Measurements from ENCODE around the gene PRKACA. TPM values are rescaled to one million over a fixed set of nuclear protein-coding genes. Genes with fewer than 3 reads are reported as not detected.

Gene PRKACA
- total RNA-seq, 4 donors from 2014 or later, result 26.9 to 59.4 (median 41.3) TPM

GRCh38 chr19:14150770-14151661 lies 33.5 kb upstream of the PRKACA start:
- Histone ChIP-seq H3K4me3 (no peak overlapping the region), H3K27ac (peak overlapping the region in 1 of 4 donors; percentile 80), H3K36me3 (peaks cover 0 to 44% (median 0%) of the 10 kb centered on the region in 3 donors), H3K27me3 (no peaks in the 10 kb centered on the region), H3K9me3 (no peaks in the 10 kb centered on the region), H3K4me1 (peaks cover 0 to 44% (median 26%) of the 10 kb centered on the region in 4 donors)
- no peak for DNase-seq (ENCODE audit: low spot score in 2 of 2)
- 89 to 92% methylated on average over 16 to 38 of the region's 47 CpGs for WGBS, 2 donors
- TF ChIP-seq CTCF (IDR thresholded peaks at IDR 0.05) (no peak), POLR2A (IDR thresholded peaks at IDR 0.05) (no peak), EP300 (IDR thresholded peaks at IDR 0.05) (no peak)

- Histone ChIP-seq H3K36me3 (peaks cover 0 to 36% (median 0%) of the 10 kb centered on the region in 3 donors), H3K4me1 (peaks cover 0 to 44% (median 26%) of the 10 kb centered on the region in 4 donors), H3K27me3 (no peaks in the 10 kb centered on the region), H3K9me3 (no peaks in the 10 kb centered on the region), H3K27ac (peak overlapping the region; percentile 30 to 80 (median 64)), H3K4me3 (peak overlapping the region in 2 of 4 donors; percentile 1 to 39)
- WGBS, 2 donors, result 45 to 56% methylated on average over 10 of the region's 10 CpGs
- DNase-seq (ENCODE audit: low spot score in 2 of 2), result no peak
- TF ChIP-seq POLR2A (IDR thresholded peaks at IDR 0.05) (no peak), CTCF (IDR thresholded peaks at IDR 0.05) (no peak), EP300 (IDR thresholded peaks at IDR 0.05) (no peak)
Measured at GRCh38 chr19:14150041-14150769, 32.6 kb upstream of the PRKACA start.

GRCh38 chr19:14149509-14149994 lies 32.0 kb upstream of the PRKACA start:
- peak overlapping the region; percentile 30 to 80 (median 64) for H3K27ac ChIP-seq
- H3K4me3 ChIP-seq, result peak overlapping the region in 3 of 4 donors; percentile 1 to 39 (median 22)
- H3K4me1 ChIP-seq, result peaks cover 0 to 44% (median 26%) of the 10 kb centered on the region in 4 donors
- no peaks in the 10 kb centered on the region for H3K27me3 ChIP-seq
- no peaks in the 10 kb centered on the region for H3K9me3 ChIP-seq
- WGBS, 2 donors, result 3 to 4% methylated on average over 21 of the region's 21 CpGs
- peak; percentile 31 to 59 for DNase-seq (ENCODE audit: low spot score in 2 of 2)
- peaks cover 0 to 29% (median 0%) of the 10 kb centered on the region in 3 donors for H3K36me3 ChIP-seq
- TF ChIP-seq CTCF (IDR thresholded peaks at IDR 0.05) (no peak), POLR2A (IDR thresholded peaks at IDR 0.05) (no peak), EP300 (IDR thresholded peaks at IDR 0.05) (no peak)

- peaks cover 0 to 22% (median 0%) of the 10 kb centered on the region in 3 donors for H3K36me3 ChIP-seq
- H3K4me3 ChIP-seq, result peak overlapping the region in 2 of 4 donors; percentile 22 to 39
- H3K27ac ChIP-seq, result peak overlapping the region; percentile 22 to 80 (median 64)
- 56 to 65% methylated on average over 13 of the region's 13 CpGs for WGBS, 2 donors
- DNase-seq (ENCODE audit: low spot score in 2 of 2), result no peak
- H3K4me1 ChIP-seq, result peaks cover 0 to 44% (median 26%) of the 10 kb centered on the region in 4 donors
- H3K27me3 ChIP-seq, result no peaks in the 10 kb centered on the region
- H3K9me3 ChIP-seq, result no peaks in the 10 kb centered on the region
- TF ChIP-seq POLR2A (IDR thresholded peaks at IDR 0.05) (no peak), EP300 (IDR thresholded peaks at IDR 0.05) (no peak), CTCF (IDR thresholded peaks at IDR 0.05) (no peak)
Measured at GRCh38 chr19:14148751-14149410, 31.3 kb upstream of the PRKACA start.
